Measurements from ENCODE around the gene PRR14. TPM values are rescaled to one million over a fixed set of nuclear protein-coding genes. Genes with fewer than 3 reads are reported as not detected.

The PRR14 gene
- total and polyA plus RNA-seq, 2 of the 8 experiments (the other 6 are each of a cell fraction or from before 2014, with no cell fraction given) = 3.6 to 16.1 TPM

DNA sequence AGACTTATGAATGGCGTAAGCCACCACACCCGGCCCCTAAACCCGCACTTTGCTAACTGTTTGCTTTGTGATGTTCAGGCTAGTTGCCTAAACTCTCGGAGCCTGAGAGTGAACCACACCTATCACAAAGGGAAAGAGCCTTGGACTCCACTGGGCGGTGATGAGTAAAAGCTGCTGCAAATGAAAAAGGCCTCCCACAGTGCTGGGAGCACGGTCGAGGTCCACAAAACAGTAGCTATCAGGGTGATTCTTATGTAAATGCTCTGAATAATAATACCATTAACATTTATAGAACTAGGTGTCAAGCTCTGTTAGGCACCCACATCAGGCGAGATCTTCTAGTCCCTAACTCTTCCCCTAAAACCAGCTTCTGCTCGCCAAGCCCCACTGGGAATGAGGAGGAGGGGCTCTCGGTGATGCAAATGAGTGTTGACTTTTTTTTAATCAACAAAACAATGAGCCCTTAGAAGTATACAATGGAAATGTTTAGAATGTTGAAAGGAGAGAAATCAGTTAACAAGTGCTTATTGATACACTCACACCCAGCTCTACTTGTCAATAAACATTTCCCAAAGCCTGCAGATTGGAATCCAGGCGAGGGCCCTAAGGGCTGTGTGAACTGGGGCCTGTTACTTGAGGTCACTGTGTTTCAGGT, 27.3 kb downstream of the PRR14 start:
- Histone ChIP-seq H2BK5ac (ENCODE audit: low read depth, low read length) (no peak overlapping the region), H3K4me3 (ENCODE audit: extremely low read depth in 1 of 4, insufficient read depth in 2 of 4, low read depth in 3 of 4, low read length in 4 of 4) (no peak overlapping the region), H2BK120ac (replicated peaks; ENCODE audit: low read depth, low read length) (no peak overlapping the region), H4K5ac (ENCODE audit: insufficient read length, low read depth, low read length) (no peak overlapping the region), H3K27ac (ENCODE audit: low read depth, low read length) (no peak overlapping the region), H3K18ac (ENCODE audit: extremely low read depth, low read length) (no peak overlapping the region), H3K4me1 (replicated peaks in 1 of 4; ENCODE audit: control insufficient read depth in 3 of 4, insufficient read depth in 4 of 4, low read length in 3 of 4) (peaks cover 0 to 3% (median 3%) of the 10 kb centered on the region in 4 experiments; a peak in 4 of 7 replicates), H3K9me3 (ENCODE audit: insufficient read depth in 2 of 2, low read depth in 1 of 2, low read length in 1 of 2) (no peaks in the 10 kb centered on the region; a peak in 1 of 4 replicates), H2BK20ac (ENCODE audit: low read length) (no peak overlapping the region), H3K56ac (replicated peaks; ENCODE audit: insufficient read length, low read depth, low read length) (no peak overlapping the region), H4K8ac (ENCODE audit: extremely low read depth, insufficient read depth, low read length) (no peak overlapping the region), H2AFZ (ENCODE audit: low read length) (no peak overlapping the region), H3K4ac (replicated peaks; ENCODE audit: insufficient read length, low read depth, low read length) (no peak overlapping the region), H2BK15ac (ENCODE audit: low read length) (no peak overlapping the region), H2BK12ac (ENCODE audit: low read depth, low read length) (no peak overlapping the region), H3K9ac (replicated peaks in 1 of 4; ENCODE audit: extremely low read depth in 1 of 4, low read depth in 3 of 4, low read length in 3 of 4) (no peak overlapping the region), H3K79me1 (ENCODE audit: low read depth, low read length) (no peaks in the 10 kb centered on the region), H4K91ac (replicated peaks; ENCODE audit: insufficient read length, low read length) (no peak overlapping the region), H3K23me2 (ENCODE audit: low read depth, low read length) (no peaks in the 10 kb centered on the region; the same call in 1 of the 2 replicates), H2AK5ac (ENCODE audit: low read depth, low read length) (no peak overlapping the region), H3K79me2 (ENCODE audit: control insufficient read depth in 1 of 2, insufficient read depth in 2 of 2, low read length in 2 of 2) (no peaks in the 10 kb centered on the region), H3K14ac (ENCODE audit: insufficient read length) (no peak overlapping the region), H3K27me3 (replicated peaks in 1 of 4; ENCODE audit: control insufficient read depth in 3 of 4, extremely low read depth in 1 of 4, insufficient read depth in 3 of 4, low read length in 3 of 4) (peaks cover 76 to 95% (median 94%) of the 10 kb centered on the region in 4 experiments), H3K23ac (ENCODE audit: insufficient read length) (no peak overlapping the region), H3K36me3 (ENCODE audit: control insufficient read depth in 2 of 4, insufficient read depth in 4 of 4, low read length in 3 of 4) (no peaks in the 10 kb centered on the region), H4K20me1 (replicated peaks in 1 of 2; ENCODE audit: control insufficient read depth in 1 of 2, insufficient read depth in 2 of 2, low read length in 2 of 2) (peaks cover 11 to 32% of the 10 kb centered on the region in 2 experiments), H3K4me2 (ENCODE audit: insufficient read depth in 1 of 2, low read depth in 2 of 2, low read length in 2 of 2) (no peak overlapping the region)
- FAIRE-seq (peak; percentile 94), DNase-seq (ENCODE audit: low read depth in 1 of 2, low spot score in 2 of 2) (peak; percentile 71 to 87)
- ChIA-PET POLR2A (ENCODE audit: partially characterized antibody) (interaction anchor here (0.7 to 2.4 kb wide), 18 partner anchors 9 to 264 kb away, joined by 3 to 16 read pairs (median 4); partner anchors contain the start of genes FBRS, PHKG2 and SRCAP), CTCF (ENCODE audit: partially characterized antibody) (interaction anchor here (0.7 to 2.5 kb wide), 8 partner anchors 9 to 248 kb away, joined by 3 to 15 read pairs (median 3); partner anchors contain the start of gene DCTPP1)
- 5% methylated on average over 11 of the region's 11 CpGs; no CpG with 5 or more reads in 1 of the 2 experiments for WGBS, 2 experiments (ENCODE audit: extremely low coverage in 1 of 2, insufficient coverage in 1 of 2, insufficient read length in 1 of 2, insufficient replicate concordance in 2 of 2, low coverage in 1 of 2, low lambda C conversion rate in 2 of 2, missing lambda C conversion rate in 1 of 2)
- TF ChIP-seq SIN3A (conservative IDR thresholded peaks at IDR 0.05 in 1 of 2, IDR thresholded peaks at IDR 0.05 in 1 of 2; ENCODE audit: low read depth in 1 of 2, low read length in 2 of 2) (0 out of 4 replicates have a peak, but pooled peaks of 1 of the 2 experiments have one; percentile 64), EZH2 (IDR thresholded peaks at IDR 0.05; ENCODE audit: low read depth, low read length, severe bottlenecking) (no peak), TCF12 (IDR thresholded peaks at IDR 0.05; ENCODE audit: low read depth, low read length) (peak; percentile 98), SRF (IDR thresholded peaks at IDR 0.05; ENCODE audit: low read depth, low read length) (no peak), NANOG (IDR thresholded peaks at IDR 0.05; ENCODE audit: insufficient read depth, low read depth, low read length, poor library complexity, severe bottlenecking) (peak; percentile 90), EP300 (IDR thresholded peaks at IDR 0.05; ENCODE audit: borderline replicate concordance in 1 of 2, low read depth in 2 of 2, low read length in 2 of 2) (peak in 1 of 2 experiments; percentile 62; a peak in 1 of 3 replicates), BACH1 (IDR thresholded peaks at IDR 0.05; ENCODE audit: low read length) (peak; percentile 22; the same call in 1 of the 2 replicates), CEBPB (IDR thresholded peaks at IDR 0.05; ENCODE audit: low read depth, low read length) (no peak), CHD2 (IDR thresholded peaks at IDR 0.05; ENCODE audit: low read length) (no peak)
- TF ChIP-seq, protein P1, sequence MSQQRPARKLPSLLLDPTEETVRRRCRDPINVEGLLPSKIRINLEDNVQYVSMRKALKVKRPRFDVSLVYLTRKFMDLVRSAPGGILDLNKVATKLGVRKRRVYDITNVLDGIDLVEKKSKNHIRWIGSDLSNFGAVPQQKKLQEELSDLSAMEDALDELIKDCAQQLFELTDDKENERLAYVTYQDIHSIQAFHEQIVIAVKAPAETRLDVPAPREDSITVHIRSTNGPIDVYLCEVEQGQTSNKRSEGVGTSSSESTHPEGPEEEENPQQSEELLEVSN (IDR thresholded peaks at IDR 0.05) = no peak

Measured in H1 (cell line).